OCI-LY3 (cell line): Measurements from ENCODE around the gene CHID1.

ENCODE experiments used
- H2AFZ ChIP-seq: fragments of 200-600, 300-600 bp; shearing (Covaris generic); 2 replicates; pipeline ENCODE4 v1.6.0; 2014; ENCODE audit warnings: antibody characterized with exemption, low read depth, low read length
- H3K27ac ChIP-seq: fragments of 200-600, 300-600 bp; sonication (generic); 2 replicates; pipeline ENCODE4 v1.5.1; 2014; ENCODE audit warnings: mild to moderate bottlenecking, low read length, moderate library complexity, mixed read lengths
- H3K27me3 ChIP-seq: fragments of 200-600, 300-600 bp; sonication (generic); 2 replicates; pipeline ENCODE4 v1.6.1; 2014; ENCODE audit warnings: low read depth, low read length, mixed read lengths
- H3K36me3 ChIP-seq: fragments of 200-600, 300-600 bp; sonication (generic); replicated peaks from 2 replicates; pipeline ENCODE3; 2014; ENCODE audit warnings: low read depth, low read length, mixed read lengths
- H3K4me1 ChIP-seq: fragments of 300-600, 200-600 bp; sonication (generic); 2 replicates; pipeline ENCODE4 v1.6.1; 2014; ENCODE audit warnings: low read length, mixed read lengths
- H3K4me2 ChIP-seq: fragments of 200-600, 300-600 bp; sonication (generic); 2 replicates; pipeline ENCODE4 v1.6.1; 2014; ENCODE audit warnings: low read length, mixed read lengths
- H3K4me3 ChIP-seq: fragments of 300-600, 200-600 bp; sonication (generic); 2 replicates; pipeline ENCODE4 v1.5.1; 2014; ENCODE audit warnings: antibody characterized with exemption, mild to moderate bottlenecking, low read length, moderate library complexity
- H3K79me2 ChIP-seq: fragments of 300-600, 200-600 bp; shearing (Covaris generic); 2 replicates; pipeline ENCODE4 v1.6.1; 2014; ENCODE audit warnings: mild to moderate bottlenecking, low read length, mixed read lengths
- H3K9ac ChIP-seq: fragments of 300-600, 200-600 bp; shearing (Covaris generic); 2 replicates; pipeline ENCODE4 v1.6.0; 2014; ENCODE audit warnings: mild to moderate bottlenecking, low read length, moderate library complexity
- H3K9me3 ChIP-seq: fragments of 200-600, 300-600 bp; shearing (Covaris generic); 2 replicates; pipeline ENCODE4 v1.6.1; 2014; ENCODE audit warnings: low read length, mixed read lengths; ENCODE audit not compliant: insufficient read depth
- H4K20me1 ChIP-seq: fragments of 200-600, 300-600 bp; sonication (generic); 2 replicates; pipeline ENCODE4 v1.6.1; 2016; ENCODE audit warnings: low read length, mixed read lengths; ENCODE audit not compliant: insufficient read depth
- EZH2phosphoT487 ChIP-seq: fragments of 200-600 bp; shearing (Covaris generic); IDR thresholded peaks from 2 replicates; pipeline ENCODE4 v1.6.1; 2018; ENCODE audit warnings: antibody characterized with exemption, mixed run types, low read depth
- TF ChIP-seq, protein P1 (sequence below): fragments of 200-600, 300-600 bp; sonication (generic); IDR thresholded peaks from 2 replicates; pipeline ENCODE4 v1.5.1; 2014; ENCODE audit warnings: antibody characterized with exemption, low read length, low read depth

The CHID1 gene

DNA sequence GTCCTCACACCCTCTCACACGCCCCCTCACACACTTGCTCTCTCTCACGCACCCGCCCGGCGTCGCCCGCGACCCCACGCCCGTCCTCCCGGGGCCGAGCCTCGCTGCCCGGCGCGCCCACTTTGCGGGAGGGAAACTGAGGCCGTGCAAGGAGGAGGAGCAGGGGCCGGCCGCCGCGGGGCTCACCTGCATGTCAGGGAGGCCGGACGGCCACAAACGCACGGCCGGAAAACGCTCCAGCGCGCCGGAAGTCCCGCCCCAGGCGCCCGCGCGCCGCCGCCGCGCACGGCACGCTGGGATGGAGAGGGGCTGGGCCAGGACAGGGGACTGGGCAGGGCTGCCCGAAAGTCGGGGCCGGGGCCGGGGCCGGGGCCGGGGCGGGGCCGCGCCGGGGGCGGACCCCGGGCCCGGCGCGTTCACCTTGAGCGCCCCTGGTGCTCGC, at the start of gene CHID1:
Gene CHID1, minus strand, starts transcription at position 222 of the 442 bp plus-strand sequence. CDS start 5,994 bp downstream, outside the sequence.
- H3K9me3 ChIP-seq: no peaks in the 10 kb centered on the region
- H3K4me1 ChIP-seq: peaks cover 32% of the 10 kb centered on the region
- H3K36me3 ChIP-seq: peaks cover 4% of the 10 kb centered on the region
- peak within 1 kb of the TSS; percentile 97 for H3K4me3 ChIP-seq
- H3K9ac ChIP-seq: peak within 1 kb of the TSS; percentile 91
- no peaks in the 10 kb centered on the region for H3K27me3 ChIP-seq
- TF ChIP-seq EZH2phosphoT487: no peak
- TF ChIP-seq, protein P1, sequence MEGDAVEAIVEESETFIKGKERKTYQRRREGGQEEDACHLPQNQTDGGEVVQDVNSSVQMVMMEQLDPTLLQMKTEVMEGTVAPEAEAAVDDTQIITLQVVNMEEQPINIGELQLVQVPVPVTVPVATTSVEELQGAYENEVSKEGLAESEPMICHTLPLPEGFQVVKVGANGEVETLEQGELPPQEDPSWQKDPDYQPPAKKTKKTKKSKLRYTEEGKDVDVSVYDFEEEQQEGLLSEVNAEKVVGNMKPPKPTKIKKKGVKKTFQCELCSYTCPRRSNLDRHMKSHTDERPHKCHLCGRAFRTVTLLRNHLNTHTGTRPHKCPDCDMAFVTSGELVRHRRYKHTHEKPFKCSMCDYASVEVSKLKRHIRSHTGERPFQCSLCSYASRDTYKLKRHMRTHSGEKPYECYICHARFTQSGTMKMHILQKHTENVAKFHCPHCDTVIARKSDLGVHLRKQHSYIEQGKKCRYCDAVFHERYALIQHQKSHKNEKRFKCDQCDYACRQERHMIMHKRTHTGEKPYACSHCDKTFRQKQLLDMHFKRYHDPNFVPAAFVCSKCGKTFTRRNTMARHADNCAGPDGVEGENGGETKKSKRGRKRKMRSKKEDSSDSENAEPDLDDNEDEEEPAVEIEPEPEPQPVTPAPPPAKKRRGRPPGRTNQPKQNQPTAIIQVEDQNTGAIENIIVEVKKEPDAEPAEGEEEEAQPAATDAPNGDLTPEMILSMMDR: no peak
- peak within 1 kb of the TSS; percentile 81 for H3K4me2 ChIP-seq
- H4K20me1 ChIP-seq: peaks cover 8% of the 10 kb centered on the region; the same call in 1 of the 2 replicates
- peaks cover 34% of the 10 kb centered on the region for H3K79me2 ChIP-seq
- H3K27ac ChIP-seq: peak within 1 kb of the TSS; percentile 36; the same call in 1 of the 2 replicates
- peak within 1 kb of the TSS; percentile 67; the same call in 1 of the 2 replicates for H2AFZ ChIP-seq

DNA sequence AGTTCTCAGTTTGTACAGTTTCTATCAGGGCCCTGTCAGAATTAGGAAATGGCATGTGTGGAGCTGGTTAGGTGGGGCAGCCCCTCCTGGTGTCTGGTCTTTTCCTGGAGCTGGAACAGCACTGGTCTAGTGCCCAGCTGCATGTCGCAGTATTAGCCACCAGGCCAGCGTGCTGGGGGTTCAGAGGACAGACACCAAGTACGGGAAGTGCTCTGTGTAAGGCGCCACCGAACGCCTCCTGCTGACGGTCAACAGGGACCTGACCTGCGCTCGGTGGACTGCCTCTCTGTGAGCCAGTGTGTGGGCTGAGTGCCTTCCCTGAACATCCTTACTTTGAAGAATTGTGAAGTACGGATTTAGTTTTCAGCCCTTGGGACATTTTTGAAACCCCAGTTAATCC, 49.0 kb upstream of the CHID1 start:
- peaks cover 20% of the 10 kb centered on the region for H3K79me2 ChIP-seq
- H3K4me2 ChIP-seq: no peak overlapping the region
- peaks cover 19% of the 10 kb centered on the region; the same call in 1 of the 2 replicates for H4K20me1 ChIP-seq
- H3K27me3 ChIP-seq: no peaks in the 10 kb centered on the region
- H3K9ac ChIP-seq: no peak overlapping the region
- H2AFZ ChIP-seq: no peak overlapping the region
- no peaks in the 10 kb centered on the region for H3K4me1 ChIP-seq
- no peak overlapping the region for H3K4me3 ChIP-seq
- peaks cover 4% of the 10 kb centered on the region for H3K36me3 ChIP-seq
- H3K9me3 ChIP-seq: no peaks in the 10 kb centered on the region
- H3K27ac ChIP-seq: no peak overlapping the region
- TF ChIP-seq EZH2phosphoT487: no peak
- TF ChIP-seq, protein P1: no peak

DNA sequence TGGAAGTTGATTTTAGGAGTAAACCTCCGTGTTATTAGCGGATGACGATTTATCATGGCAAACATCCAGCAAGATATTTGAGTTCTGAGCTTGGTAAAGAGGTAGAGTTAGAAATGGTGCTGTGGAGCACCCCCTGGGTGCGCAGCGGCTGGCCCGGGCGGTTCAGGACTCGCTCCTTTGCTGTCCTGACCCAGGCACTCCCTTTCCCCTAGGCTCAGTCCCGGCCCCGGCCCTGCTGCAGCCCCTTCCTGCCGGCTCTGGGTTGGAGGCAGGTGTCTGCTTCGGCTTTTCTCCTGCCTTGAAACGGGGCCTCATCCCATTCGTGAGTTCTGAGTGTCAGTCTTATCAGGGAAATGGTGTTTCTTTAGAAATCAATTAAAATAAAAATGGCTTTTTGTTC, 48.4 kb upstream of the CHID1 start:
- Histone ChIP-seq H3K4me1 (no peaks in the 10 kb centered on the region), H3K9ac (no peak overlapping the region), H3K4me3 (no peak overlapping the region), H3K27ac (no peak overlapping the region), H3K4me2 (no peak overlapping the region), H2AFZ (no peak overlapping the region), H3K27me3 (no peaks in the 10 kb centered on the region), H3K9me3 (no peaks in the 10 kb centered on the region), H4K20me1 (peaks cover 19% of the 10 kb centered on the region; the same call in 1 of the 2 replicates), H3K36me3 (peaks cover 4% of the 10 kb centered on the region), H3K79me2 (peaks cover 23% of the 10 kb centered on the region)
- TF ChIP-seq, protein P1: no peak
- no peak for TF ChIP-seq EZH2phosphoT487

DNA sequence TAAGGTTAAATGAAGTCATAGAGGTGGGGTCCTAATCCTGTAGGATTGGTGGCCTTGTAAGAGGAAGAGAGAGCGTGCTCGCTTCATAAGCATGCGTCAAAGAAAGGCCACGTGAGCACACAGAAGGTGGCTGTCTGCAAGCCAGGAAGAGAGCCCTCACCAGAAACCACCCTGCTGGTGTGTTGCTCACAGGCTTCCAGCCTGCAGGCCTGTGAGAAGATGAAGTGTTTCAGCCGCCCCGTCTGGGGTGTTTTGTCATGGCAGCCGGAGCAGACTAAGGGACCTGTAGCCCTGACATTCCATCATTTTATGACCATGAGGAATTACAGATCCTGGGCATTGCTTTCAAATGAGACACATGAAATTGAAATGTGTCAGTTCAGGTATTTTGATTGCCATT, 47.5 kb upstream of the CHID1 start:
- H3K4me1 ChIP-seq: no peaks in the 10 kb centered on the region
- TF ChIP-seq, protein P1: no peak
- TF ChIP-seq EZH2phosphoT487: no peak
- no peak overlapping the region for H3K9ac ChIP-seq
- H3K27me3 ChIP-seq: no peaks in the 10 kb centered on the region
- H3K4me3 ChIP-seq: no peak overlapping the region
- no peak overlapping the region for H3K4me2 ChIP-seq
- H2AFZ ChIP-seq: no peak overlapping the region
- H4K20me1 ChIP-seq: peaks cover 19% of the 10 kb centered on the region; the same call in 1 of the 2 replicates
- H3K9me3 ChIP-seq: no peaks in the 10 kb centered on the region
- no peaks in the 10 kb centered on the region for H3K36me3 ChIP-seq
- H3K27ac ChIP-seq: no peak overlapping the region
- peaks cover 24% of the 10 kb centered on the region for H3K79me2 ChIP-seq
